HepG2 (cell line): Measurements from ENCODE around the gene OGG1. TPM values are rescaled to one million over a fixed set of nuclear protein-coding genes. Genes with fewer than 3 reads are reported as not detected.

Experiments used
- ARHGAP35 ChIP-seq: sonication (generic); formaldehyde crosslinking; IDR thresholded peaks from 2 replicates; pipeline ENCODE4 v1.9.0; 2022; ENCODE audit warnings: mild to moderate bottlenecking, inconsistent platforms, moderate library complexity, missing genetic modification reagents, borderline replicate concordance
- ATF3 ChIP-seq: sonication (generic); formaldehyde crosslinking; IDR thresholded peaks from 2 replicates; pipeline ENCODE4 v1.4.0; 2020; ENCODE audit warnings: missing genetic modification reagents
- HINFP ChIP-seq: sonication (generic); formaldehyde crosslinking; IDR thresholded peaks from 2 replicates; pipeline ENCODE4 v1.4.0; 2020; ENCODE audit warnings: low read depth, mild to moderate bottlenecking, missing genetic modification reagents
- HNRNPLL ChIP-seq: fragments of 200-400 bp; formaldehyde crosslinking; IDR thresholded peaks from 2 replicates; pipeline ENCODE4 v1.6.1; 2017; ENCODE audit warnings: mild to moderate bottlenecking, low read depth, low read length; ENCODE audit not compliant: poor library complexity, severe bottlenecking
- JUND ChIP-seq: sonication (generic); formaldehyde crosslinking; IDR thresholded peaks from 2 replicates; pipeline ENCODE4 v1.8.0; 2022; ENCODE audit warnings: mild to moderate bottlenecking, missing genetic modification reagents
- KDM4B ChIP-seq: sonication (generic); formaldehyde crosslinking; IDR thresholded peaks from 2 replicates; pipeline ENCODE4 v1.4.0; 2020; ENCODE audit warnings: missing genetic modification reagents
- KLF6 ChIP-seq: IDR thresholded peaks from 2 replicates; pipeline ENCODE4 v1.8.0; 2016; ENCODE audit warnings: missing biosample characterization, missing genetic modification reagents
- MXI1 ChIP-seq: IDR thresholded peaks from 3 replicates; pipeline ENCODE4 v1.6.1; 2012; ENCODE audit warnings: low read depth, low read length, inconsistent platforms, borderline replicate concordance
- MYNN ChIP-seq: sonication (generic); formaldehyde crosslinking; IDR thresholded peaks from 2 replicates; pipeline ENCODE4 v1.4.0; 2020; ENCODE audit warnings: mild to moderate bottlenecking, low read depth, missing genetic modification reagents
- MZF1 ChIP-seq: sonication (generic); formaldehyde crosslinking; IDR thresholded peaks from 2 replicates; pipeline ENCODE4 v1.8.1; 2023; ENCODE audit warnings: mild to moderate bottlenecking, missing genetic modification reagents, borderline replicate concordance
- NCOR1 ChIP-seq: fragments of 200-600 bp; sonication (generic); IDR thresholded peaks from 2 replicates; pipeline ENCODE4 v1.7.0; 2017; ENCODE audit warnings: antibody characterized with exemption, low read length, borderline replicate concordance
- NKX3-1 ChIP-seq: sonication (generic); formaldehyde crosslinking; IDR thresholded peaks from 2 replicates; pipeline ENCODE4 v1.5.0; 2020; ENCODE audit warnings: missing genetic modification reagents
- SIX4 ChIP-seq: sonication (generic); formaldehyde crosslinking; IDR thresholded peaks from 2 replicates; pipeline ENCODE4 v1.4.0; 2020; ENCODE audit warnings: missing genetic modification reagents
- TCF12 ChIP-seq, 2 experiments: fragments of 450-650 bp in 1 of 2; sonication (generic) in 1 of 2; formaldehyde crosslinking in 1 of 2; IDR thresholded peaks; 2 replicates each; pipeline versions ENCODE4 v1.6.1 to v1.8.0; 2017 to 2022; ENCODE audit warnings: antibody characterized with exemption in 1 of 2, mild to moderate bottlenecking in 1 of 2, missing genetic modification reagents in 1 of 2, moderate library complexity in 1 of 2
- ZEB1 ChIP-seq: IDR thresholded peaks from 2 replicates; pipeline ENCODE4 v1.6.1; 2012; ENCODE audit warnings: mild to moderate bottlenecking, low read depth, inconsistent platforms; ENCODE audit not compliant: insufficient replicate concordance
- ZNF12 ChIP-seq: sonication (generic); formaldehyde crosslinking; IDR thresholded peaks from 2 replicates; pipeline ENCODE4 v1.5.0; 2020; ENCODE audit warnings: missing genetic modification reagents
- ZNF280D ChIP-seq: sonication (generic); formaldehyde crosslinking; IDR thresholded peaks from 2 replicates; pipeline ENCODE4 v1.5.1; 2020; ENCODE audit warnings: mild to moderate bottlenecking, missing genetic modification reagents
- ZNF367 ChIP-seq: sonication (generic); formaldehyde crosslinking; IDR thresholded peaks from 2 replicates; pipeline ENCODE4 v1.4.0; 2020; ENCODE audit warnings: missing genetic modification reagents, borderline replicate concordance
- ZNF451 ChIP-seq: sonication (generic); formaldehyde crosslinking; IDR thresholded peaks from 2 replicates; pipeline ENCODE4 v1.5.0; 2020; ENCODE audit warnings: mild to moderate bottlenecking, missing genetic modification reagents
- ZNF530 ChIP-seq: sonication (generic); formaldehyde crosslinking; IDR thresholded peaks from 2 replicates; pipeline ENCODE4 v1.5.0; 2020; ENCODE audit warnings: low read depth, mild to moderate bottlenecking, missing genetic modification reagents
- ZNF713 ChIP-seq: sonication (generic); formaldehyde crosslinking; IDR thresholded peaks from 2 replicates; pipeline ENCODE4 v1.4.0; 2020; ENCODE audit warnings: mild to moderate bottlenecking, missing genetic modification reagents
- ZUFSP ChIP-seq: sonication (generic); formaldehyde crosslinking; IDR thresholded peaks from 2 replicates; pipeline ENCODE4 v1.9.0; 2021; ENCODE audit warnings: missing genetic modification reagents, mild to moderate bottlenecking, borderline replicate concordance
- polyA plus RNA-seq, 8 experiments: library from polyadenylated mRNA; depleted of rRNA in 3 of 8; stranded (reverse) in 7 of 8; unstranded in 1 of 8; fragments of >200 nt; fragmentation: Illumina TruSeq in 4 of 8; extraction: Trizol in 4 of 8; gene quantifications; 2 replicates each; pipeline versions ENCODE4 v1.2.1 to v1.2.3, GENCODE V29; 2011 to 2016; ENCODE audit warnings: low read depth in 4 of 8, missing spikeins in 1 of 8, mixed read lengths in 1 of 8; ENCODE audit not compliant: insufficient read depth in 1 of 8
- total RNA-seq, 5 experiments: library from RNA; depleted of rRNA; stranded (reverse); fragments of >200 nt; fragmentation: Illumina TruSeq; extraction: Trizol; gene quantifications; 2 replicates each; pipeline ENCODE4 v1.2.3, GENCODE V29; 2016; ENCODE audit warnings: low read depth in 1 of 5

The OGG1 gene
- total and polyA plus RNA-seq, 2 of the 13 experiments (the other 11 are each of a cell fraction or from before 2014, with no cell fraction given) = 28.7 to 33.2 TPM

- TF ChIP-seq ZUFSP (CRISPR knock-in tag) (no peak), NCOR1 (no peak), ZNF713 (CRISPR knock-in tag) (no peak), ZNF280D (CRISPR knock-in tag) (no peak), MZF1 (CRISPR knock-in tag) (no peak), SIX4 (CRISPR knock-in tag) (peak; percentile 57; the same call in 1 of the 2 replicates), ZNF530 (no peak), KDM4B (CRISPR knock-in tag) (0 out of 2 replicates have a peak, but pooled peaks have one; percentile 85), HINFP (CRISPR knock-in tag) (no peak), MXI1 (no peak), KLF6 (CRISPR knock-in tag) (peak; percentile 90), ZNF451 (CRISPR knock-in tag) (no peak), ATF3 (CRISPR knock-in tag) (peak; percentile 81; the same call in 1 of the 2 replicates), ZNF367 (CRISPR knock-in tag) (peak; percentile 64; the same call in 1 of the 2 replicates), TCF12 (IDR thresholded peaks at IDR 0.05) (no peak), TCF12 (CRISPR knock-in tag; IDR thresholded peaks at IDR 0.05) (no peak), HNRNPLL (no peak), ARHGAP35 (0 out of 2 replicates have a peak, but pooled peaks have one; percentile 35), NKX3-1 (CRISPR knock-in tag) (peak; percentile 88; the same call in 1 of the 2 replicates), ZEB1 (no peak), ZNF12 (CRISPR knock-in tag) (peak; percentile 72; the same call in 1 of the 2 replicates), JUND (CRISPR knock-in tag) (no peak), MYNN (CRISPR knock-in tag) (0 out of 2 replicates have a peak, but pooled peaks have one; percentile 61)
Observed at GRCh38 chr3:9704347-9705322, 45.1 kb upstream of the OGG1 start (continued).
